HepG2 (cell line): Measurements from ENCODE around the gene SLX4. TPM values are rescaled to one million over a fixed set of nuclear protein-coding genes. Genes with fewer than 3 reads are reported as not detected.
A peak's percentile ranks its signal among the peaks of the same experiment; 100 is the strongest.

ENCODE experiments used
- KLF9 ChIP-seq: IDR thresholded peaks from 2 replicates; pipeline ENCODE4 v1.6.1; 2016; ENCODE audit warnings: low read depth
- MTA1 ChIP-seq: sonication (generic); formaldehyde crosslinking; IDR thresholded peaks from 2 replicates; pipeline ENCODE4 v1.4.0; 2020; ENCODE audit warnings: missing genetic modification reagents, mild to moderate bottlenecking, borderline replicate concordance
- MXD3 ChIP-seq: IDR thresholded peaks from 2 replicates; pipeline ENCODE4 v1.6.1; 2016; ENCODE audit warnings: mild to moderate bottlenecking, missing biosample characterization, missing genetic modification reagents
- NR2F1 ChIP-seq, 2 experiments: fragments of 450-650 bp in 1 of 2; formaldehyde crosslinking in 1 of 2; IDR thresholded peaks; 2 replicates each; pipeline versions ENCODE4 v1.5.0 to v1.6.1; 2016 to 2020; ENCODE audit warnings: mild to moderate bottlenecking in 1 of 2, missing compliant biosample characterization in 1 of 2, missing genetic modification reagents in 1 of 2, moderate library complexity in 1 of 2
- SNAI1 ChIP-seq: sonication (generic); formaldehyde crosslinking; IDR thresholded peaks from 2 replicates; pipeline ENCODE4 v1.5.0; 2020; ENCODE audit warnings: mild to moderate bottlenecking, missing genetic modification reagents, borderline replicate concordance
- SP1 ChIP-seq, 2 experiments: fragments of 450-650 bp in 1 of 2; sonication (generic) in 1 of 2; formaldehyde crosslinking in 1 of 2; IDR thresholded peaks; 2 replicates each; pipeline versions ENCODE4 v1.4.0 to v1.6.1; 2016 to 2020; ENCODE audit warnings: missing genetic modification reagents in 1 of 2
- ZBTB7B ChIP-seq: sonication (generic); formaldehyde crosslinking; IDR thresholded peaks from 2 replicates; pipeline ENCODE4 v1.4.0; 2020; ENCODE audit warnings: missing genetic modification reagents
- ZHX2 ChIP-seq, 2 experiments: sonication (generic) in 1 of 2; formaldehyde crosslinking in 1 of 2; IDR thresholded peaks; 2 replicates each; pipeline versions ENCODE4 v1.6.1 to v1.9.0; 2014 to 2022; ENCODE audit warnings: antibody characterized with exemption in 1 of 2, borderline replicate concordance in 1 of 2, inconsistent platforms in 1 of 2, low read depth in 1 of 2, missing genetic modification reagents in 1 of 2
- ZKSCAN1 ChIP-seq: fragments of 150-350 bp; IDR thresholded peaks from 2 replicates; pipeline ENCODE4 v1.6.1; 2014; ENCODE audit warnings: low read length
- ZNF280B ChIP-seq: sonication (generic); formaldehyde crosslinking; IDR thresholded peaks from 2 replicates; pipeline ENCODE4 v1.5.0; 2020; ENCODE audit warnings: missing genetic modification reagents, mild to moderate bottlenecking, borderline replicate concordance
- ZNF382 ChIP-seq: sonication (generic); formaldehyde crosslinking; IDR thresholded peaks from 2 replicates; pipeline ENCODE4 v1.5.0; 2020; ENCODE audit warnings: missing genetic modification reagents, mild to moderate bottlenecking, borderline replicate concordance
- ZNF546 ChIP-seq: sonication (generic); formaldehyde crosslinking; conservative IDR thresholded peaks from 2 replicates; pipeline ENCODE4 v1.8.1; 2023; ENCODE audit warnings: mild to moderate bottlenecking, missing genetic modification reagents
- ZNF577 ChIP-seq: sonication (generic); formaldehyde crosslinking; IDR thresholded peaks from 2 replicates; pipeline ENCODE4 v1.4.0; 2020; ENCODE audit warnings: mild to moderate bottlenecking, low read depth, missing genetic modification reagents, borderline replicate concordance
- ZNF580 ChIP-seq: IDR thresholded peaks from 2 replicates; pipeline ENCODE4 v1.6.1; 2016; ENCODE audit warnings: low read depth, borderline replicate concordance
- ZNF839 ChIP-seq: sonication (generic); formaldehyde crosslinking; IDR thresholded peaks from 2 replicates; pipeline ENCODE4 v1.4.0; 2020; ENCODE audit warnings: missing genetic modification reagents, mild to moderate bottlenecking, borderline replicate concordance
- ZXDC ChIP-seq: sonication (generic); formaldehyde crosslinking; IDR thresholded peaks from 2 replicates; pipeline ENCODE4 v1.5.0; 2020; ENCODE audit warnings: mild to moderate bottlenecking, missing genetic modification reagents
- polyA plus RNA-seq, 8 experiments: library from polyadenylated mRNA; depleted of rRNA in 3 of 8; stranded (reverse) in 7 of 8; unstranded in 1 of 8; fragments of >200 nt; fragmentation: Illumina TruSeq in 4 of 8; extraction: Trizol in 4 of 8; gene quantifications; 2 replicates each; pipeline versions ENCODE4 v1.2.1 to v1.2.3, GENCODE V29; 2011 to 2016; ENCODE audit warnings: low read depth in 4 of 8, missing spikeins in 1 of 8, mixed read lengths in 1 of 8; ENCODE audit not compliant: insufficient read depth in 1 of 8
- total RNA-seq, 5 experiments: library from RNA; depleted of rRNA; stranded (reverse); fragments of >200 nt; fragmentation: Illumina TruSeq; extraction: Trizol; gene quantifications; 2 replicates each; pipeline ENCODE4 v1.2.3, GENCODE V29; 2016; ENCODE audit warnings: low read depth in 1 of 5

SLX4 gene
- total and polyA plus RNA-seq, 2 of the 13 experiments (the other 11 are each of a cell fraction or from before 2014, with no cell fraction given), result 1.1 to 3.6 TPM

- TF ChIP-seq ZNF546 (CRISPR knock-in tag), result no peak
- no peak for TF ChIP-seq SP1 (IDR thresholded peaks at IDR 0.05)
- TF ChIP-seq SP1 (CRISPR knock-in tag; IDR thresholded peaks at IDR 0.05), result no peak
- peak; percentile 41; the same call in 1 of the 2 replicates for TF ChIP-seq ZNF580 (CRISPR knock-in tag)
- TF ChIP-seq ZHX2 (IDR thresholded peaks at IDR 0.05; ENCODE audit: low read depth), result no peak
- no peak for TF ChIP-seq ZHX2 (CRISPR knock-in tag; IDR thresholded peaks at IDR 0.05; ENCODE audit: borderline replicate concordance)
- TF ChIP-seq ZNF577 (CRISPR knock-in tag), result no peak
- TF ChIP-seq MXD3 (CRISPR knock-in tag), result peak; percentile 59; the same call in 1 of the 2 replicates
- peak; percentile 8; the same call in 1 of the 2 replicates for TF ChIP-seq ZNF839 (CRISPR knock-in tag)
- no peak for TF ChIP-seq SNAI1 (CRISPR knock-in tag)
- no peak for TF ChIP-seq NR2F1 (CRISPR knock-in tag; IDR thresholded peaks at IDR 0.05)
- no peak for TF ChIP-seq ZXDC (CRISPR knock-in tag)
- no peak for TF ChIP-seq ZNF382 (CRISPR knock-in tag)
- no peak for TF ChIP-seq ZKSCAN1
- TF ChIP-seq MTA1 (CRISPR knock-in tag), result no peak
- TF ChIP-seq ZNF280B (CRISPR knock-in tag), result peak; percentile 52; the same call in 1 of the 2 replicates
- TF ChIP-seq KLF9 (CRISPR knock-in tag), result no peak
- TF ChIP-seq ZBTB7B (CRISPR knock-in tag), result no peak
These were observed at the start of gene SLX4 (continued) for GRCh38 chr16:3611146-3611975.
